H1 (cell line): Measurements from ENCODE around the gene CYP11A1. TPM values are rescaled to one million over a fixed set of nuclear protein-coding genes. Genes with fewer than 3 reads are reported as not detected.

Experiments used
- CTCF ChIA-PET: fragments of 300-600 bp; sonication (Branson Sonifier 250); formaldehyde crosslinking; loops from one replicate; lab custom pipeline; 2021; ENCODE audit not compliant: partially characterized antibody; lab: Charles Lee
- POLR2A ChIA-PET: fragments of 300-600 bp; sonication (Branson Sonifier 250); formaldehyde crosslinking; loops from one replicate; lab custom pipeline; 2021; ENCODE audit warnings: inconsistent platforms; ENCODE audit not compliant: partially characterized antibody; lab: Charles Lee
- DNase-seq, 2 experiments: peaks; one replicate each; pipeline versions ENCODE4 v3.0.0 to v3.0.0-alpha.2; 2010 to 2022; ENCODE audit warnings: low spot score in 2 of 2, low read depth in 1 of 2, mixed read lengths in 1 of 2
- FAIRE-seq: peaks from 2 replicates; lab custom pipeline; 2011; peaks lifted over from hg19 to GRCh38; lab: Jason Lieb, UNC
- H2AFZ ChIP-seq: 2 replicates; pipeline ENCODE4 v1.8.1; 2012; ENCODE audit warnings: low read length, inconsistent platforms
- H2AK5ac ChIP-seq: 2 replicates; pipeline ENCODE4 v1.6.1; 2013; ENCODE audit warnings: low read depth, low read length
- H2BK120ac ChIP-seq: replicated peaks from 2 replicates; pipeline ENCODE3; 2013; ENCODE audit warnings: low read depth, low read length, inconsistent platforms
- H2BK12ac ChIP-seq: 2 replicates; pipeline ENCODE4 v1.6.1; 2013; ENCODE audit warnings: low read depth, low read length
- H2BK15ac ChIP-seq: 2 replicates; pipeline ENCODE4 v1.6.1; 2013; ENCODE audit warnings: low read length
- H2BK20ac ChIP-seq: 2 replicates; pipeline ENCODE4 v1.6.1; 2013; ENCODE audit warnings: low read length
- H2BK5ac ChIP-seq: 2 replicates; pipeline ENCODE4 v1.6.1; 2013; ENCODE audit warnings: low read depth, low read length
- H3K14ac ChIP-seq: 2 replicates; pipeline ENCODE4 v1.6.1; 2013; ENCODE audit warnings: inconsistent platforms; ENCODE audit not compliant: insufficient read length
- H3K18ac ChIP-seq: 2 replicates; pipeline ENCODE4 v1.6.1; 2013; ENCODE audit warnings: low read length; ENCODE audit errors: extremely low read depth
- H3K23ac ChIP-seq: 2 replicates; pipeline ENCODE4 v1.6.1; 2013; ENCODE audit warnings: inconsistent platforms; ENCODE audit not compliant: insufficient read length
- H3K23me2 ChIP-seq: 2 replicates; pipeline ENCODE4 v1.6.1; 2013; ENCODE audit warnings: low read depth, low read length
- H3K27ac ChIP-seq: 2 replicates; pipeline ENCODE4 v1.6.1; 2011; ENCODE audit warnings: low read depth, low read length, inconsistent platforms
- H3K27me3 ChIP-seq, 4 experiments: replicated peaks in 1 of 4; 1 replicate in 1 of 4; 2 replicates in 3 of 4; pipeline versions ENCODE4 v1.6.1 to v1.8.1; 2011 to 2013; ENCODE audit warnings: low read length in 3 of 4, mild to moderate bottlenecking in 3 of 4, inconsistent platforms in 2 of 4, mixed read lengths in 2 of 4, moderate library complexity in 1 of 4; ENCODE audit not compliant: control insufficient read depth in 3 of 4, insufficient read depth in 3 of 4; ENCODE audit errors: extremely low read depth in 1 of 4
- H3K36me3 ChIP-seq, 4 experiments: 2 replicates each; pipeline versions ENCODE4 v1.6.1 to v1.8.1; 2011 to 2013; ENCODE audit warnings: mild to moderate bottlenecking in 4 of 4, low read length in 3 of 4, moderate library complexity in 2 of 4, control low read depth in 1 of 4, inconsistent platforms in 1 of 4; ENCODE audit not compliant: insufficient read depth in 4 of 4, control insufficient read depth in 2 of 4
- H3K4ac ChIP-seq: replicated peaks from 2 replicates; pipeline ENCODE3; 2013; ENCODE audit warnings: low read length, low read depth, mixed read lengths, inconsistent platforms; ENCODE audit not compliant: insufficient read length
- H3K4me1 ChIP-seq, 4 experiments: replicated peaks in 1 of 4; 1 replicate in 1 of 4; 2 replicates in 3 of 4; pipeline versions ENCODE4 v1.6.1 to v1.8.1; 2011 to 2013; ENCODE audit warnings: low read length in 3 of 4, inconsistent platforms in 2 of 4, mixed read lengths in 1 of 4; ENCODE audit not compliant: insufficient read depth in 4 of 4, control insufficient read depth in 3 of 4
- H3K4me2 ChIP-seq, 2 experiments: 2 replicates each; pipeline versions ENCODE4 v1.6.1 to v1.8.1; 2011 to 2013; ENCODE audit warnings: low read depth in 2 of 2, low read length in 2 of 2, control low read depth in 1 of 2, inconsistent platforms in 1 of 2, mild to moderate bottlenecking in 1 of 2; ENCODE audit not compliant: insufficient read depth in 1 of 2
- H3K4me3 ChIP-seq, 4 experiments: fragments of 200-600, 300-600 bp in 1 of 4; sonication (generic), shearing (Covaris generic), sonication (Bioruptor Twin) in 1 of 4; 2 replicates each; pipeline versions ENCODE4 v1.5.1 to v1.8.1; 2011 to 2016; ENCODE audit warnings: low read length in 4 of 4, low read depth in 3 of 4, control low read depth in 2 of 4, inconsistent platforms in 2 of 4, mild to moderate bottlenecking in 2 of 4, mixed read lengths in 1 of 4, moderate library complexity in 1 of 4; ENCODE audit not compliant: insufficient read depth in 2 of 4; ENCODE audit errors: extremely low read depth in 1 of 4
- H3K56ac ChIP-seq: replicated peaks from 2 replicates; pipeline ENCODE3; 2013; ENCODE audit warnings: low read depth, mild to moderate bottlenecking, mixed read lengths, low read length, inconsistent platforms; ENCODE audit not compliant: insufficient read length
- H3K79me1 ChIP-seq: 2 replicates; pipeline ENCODE4 v1.6.1; 2013; ENCODE audit warnings: low read depth, low read length, control low read depth
- H3K79me2 ChIP-seq, 2 experiments: 2 replicates each; pipeline versions ENCODE4 v1.6.1 to v1.8.1; 2012 to 2013; ENCODE audit warnings: low read length in 2 of 2, mild to moderate bottlenecking in 2 of 2, inconsistent platforms in 1 of 2; ENCODE audit not compliant: insufficient read depth in 2 of 2, control insufficient read depth in 1 of 2
- H3K9ac ChIP-seq, 4 experiments: replicated peaks in 1 of 4; 1 replicate in 1 of 4; 2 replicates in 3 of 4; pipeline versions ENCODE4 v1.6.1 to v1.8.1; 2011 to 2013; ENCODE audit warnings: low read depth in 3 of 4, low read length in 3 of 4, control low read depth in 2 of 4, mild to moderate bottlenecking in 2 of 4, moderate library complexity in 2 of 4, inconsistent platforms in 1 of 4; ENCODE audit errors: extremely low read depth in 1 of 4
- H3K9me3 ChIP-seq, 2 experiments: 2 replicates each; pipeline versions ENCODE4 v1.6.1 to v1.8.1; 2012 to 2013; ENCODE audit warnings: mild to moderate bottlenecking in 2 of 2, moderate library complexity in 2 of 2, control low read depth in 1 of 2, inconsistent platforms in 1 of 2, low read depth in 1 of 2, low read length in 1 of 2, mixed read lengths in 1 of 2; ENCODE audit not compliant: insufficient read depth in 2 of 2
- H4K20me1 ChIP-seq, 2 experiments: replicated peaks in 1 of 2; 2 replicates each; pipeline versions ENCODE3 to v1.8.1; 2011 to 2013; ENCODE audit warnings: inconsistent platforms in 2 of 2, low read length in 2 of 2, mild to moderate bottlenecking in 1 of 2; ENCODE audit not compliant: insufficient read depth in 2 of 2, control insufficient read depth in 1 of 2
- H4K5ac ChIP-seq: 2 replicates; pipeline ENCODE4 v1.6.1; 2013; ENCODE audit warnings: low read length, low read depth, mixed read lengths, inconsistent platforms; ENCODE audit not compliant: insufficient read length
- H4K8ac ChIP-seq: 2 replicates; pipeline ENCODE4 v1.8.0; 2013; ENCODE audit warnings: mild to moderate bottlenecking, moderate library complexity, low read length, inconsistent platforms; ENCODE audit not compliant: insufficient read depth; ENCODE audit errors: extremely low read depth
- H4K91ac ChIP-seq: replicated peaks from 2 replicates; pipeline ENCODE3; 2013; ENCODE audit warnings: low read length, mixed read lengths, inconsistent platforms; ENCODE audit not compliant: insufficient read length
- CTCF ChIP-seq, 3 experiments: IDR thresholded peaks; 1 replicate in 2 of 3; 2 replicates in 1 of 3; pipeline versions ENCODE4 v1.5.1 to v1.6.1; 2011; ENCODE audit warnings: low read length in 3 of 3, mild to moderate bottlenecking in 3 of 3, inconsistent platforms in 2 of 3, low read depth in 1 of 3, moderate library complexity in 1 of 3; ENCODE audit not compliant: insufficient read depth in 1 of 3; ENCODE audit errors: control extremely low read depth in 1 of 3
- EP300 ChIP-seq, 2 experiments: IDR thresholded peaks; 1 replicate in 1 of 2; 2 replicates in 1 of 2; pipeline ENCODE4 v1.6.1; 2011 to 2012; ENCODE audit warnings: low read depth in 2 of 2, low read length in 2 of 2, mild to moderate bottlenecking in 2 of 2, borderline replicate concordance in 1 of 2, inconsistent platforms in 1 of 2, moderate library complexity in 1 of 2
- MAX ChIP-seq: IDR thresholded peaks from 2 replicates; pipeline ENCODE4 v1.6.1; 2012; ENCODE audit warnings: inconsistent platforms
- NANOG ChIP-seq: IDR thresholded peaks from 2 replicates; pipeline ENCODE4 v1.6.1; 2011; ENCODE audit warnings: low read length, low read depth, mild to moderate bottlenecking, inconsistent platforms; ENCODE audit not compliant: insufficient read depth, poor library complexity, severe bottlenecking
- RAD21 ChIP-seq, 2 experiments: IDR thresholded peaks in 1 of 2; conservative IDR thresholded peaks in 1 of 2; 2 replicates each; pipeline ENCODE4 v1.6.1; 2011; ENCODE audit warnings: low read depth in 2 of 2, low read length in 2 of 2, improper control_type of control experiment in 1 of 2, inconsistent platforms in 1 of 2, mild to moderate bottlenecking in 1 of 2, moderate library complexity in 1 of 2
- SRF ChIP-seq: IDR thresholded peaks from 2 replicates; pipeline ENCODE4 v1.6.1; 2011; ENCODE audit warnings: mild to moderate bottlenecking, low read depth, low read length, moderate library complexity
- WGBS, 2 experiments: shearing (Covaris generic) in 1 of 2; methylation state at CpG; one replicate each; pipeline versions ENCODE4 v1.1.6 to v1.1.7; 2013 to 2015; ENCODE audit warnings: low lambda C conversion rate in 2 of 2, mixed read lengths in 2 of 2, inconsistent platforms in 1 of 2, low coverage in 1 of 2, missing lambda C conversion rate in 1 of 2; ENCODE audit not compliant: insufficient replicate concordance in 2 of 2, insufficient coverage in 1 of 2, insufficient read length in 1 of 2; ENCODE audit errors: extremely low coverage in 1 of 2, missing lambda C conversion rate in 1 of 2; 5-methylcytosine and 5-hydroxymethylcytosine counted together
- polyA plus RNA-seq, 7 experiments: library from polyadenylated mRNA; depleted of rRNA in 3 of 7; stranded (reverse) in 5 of 7; unstranded in 2 of 7; fragments of >200 nt in 5 of 7; fragments of 200-250 nt in 2 of 7; gene quantifications; 1 replicate in 5 of 7; 2 replicates in 1 of 7; 4 replicates in 1 of 7; pipeline versions ENCODE4 v1.2.1 to v1.2.3, GENCODE V29; 2011 to 2013; ENCODE audit warnings: missing spikeins in 2 of 7, mixed read lengths in 2 of 7
- total RNA-seq: library from RNA; stranded (reverse); fragmentation: NEBNext Ultra II Directional; extraction: Animal tissue kit (Norgen Biotek cat#: 25700); gene quantifications from 2 replicates; pipeline ENCODE4 v1.2.1, GENCODE V29; 2021

Gene CYP11A1
- total and polyA plus RNA-seq, 2 of the 8 experiments (the other 6 are each of a cell fraction or from before 2014, with no cell fraction given), result 1.9 to 7.2 TPM

- Histone ChIP-seq H4K20me1 (no peaks in the 10 kb centered on the region), H2BK12ac (peak overlapping the region; percentile 90; the same call in 1 of the 2 replicates), H3K79me1 (no peaks in the 10 kb centered on the region), H2AK5ac (no peak overlapping the region), H3K4me3 (no peak overlapping the region), H3K4me1 (peaks cover 3 to 21% (median 14%) of the 10 kb centered on the region in 4 experiments), H3K9ac (no peak overlapping the region), H2BK5ac (peak overlapping the region; percentile 71; the same call in 1 of the 2 replicates), H3K56ac (no peak overlapping the region), H2BK120ac (no peak overlapping the region), H4K91ac (peak overlapping the region; percentile 20), H3K27me3 (no peaks in the 10 kb centered on the region), H3K18ac (peak overlapping the region; percentile 60; the same call in 1 of the 2 replicates), H2BK20ac (peak overlapping the region; percentile 87), H3K23ac (no peak overlapping the region), H2AFZ (no peak overlapping the region), H3K4me2 (no peak overlapping the region), H3K23me2 (no peaks in the 10 kb centered on the region), H3K14ac (no peak overlapping the region), H3K9me3 (no peaks in the 10 kb centered on the region; a peak in 1 of 4 replicates), H3K27ac (no peak overlapping the region), H2BK15ac (peak overlapping the region; percentile 72; the same call in 1 of the 2 replicates), H4K8ac (no peak overlapping the region), H3K4ac (peak overlapping the region; percentile 18), H3K36me3 (no peaks in the 10 kb centered on the region), H4K5ac (no peak overlapping the region), H3K79me2 (no peaks in the 10 kb centered on the region)
- ChIA-PET CTCF (interaction anchor here (0.6 to 18.1 kb wide), 66 partner anchors 9 to 374 kb away, joined by 3 to 353 read pairs (median 4); partner anchors contain the start of genes CYP11A1, ISLR and ISLR2), POLR2A (interaction anchor here (0.9 to 4.6 kb wide), 5 partner anchors 9 to 267 kb away, joined by 3 to 19 read pairs (median 5); no protein-coding TSS in a partner anchor)
- FAIRE-seq, result peak; percentile 19
- WGBS, 2 experiments, result 83% methylated on average over 10 of the region's 10 CpGs; no CpG with 5 or more reads in 1 of the 2 experiments
- DNase-seq, result peak in 1 of 2 experiments; percentile 84
- TF ChIP-seq MAX, result peak; percentile 72
- no peak for TF ChIP-seq NANOG
- TF ChIP-seq CTCF (IDR thresholded peaks at IDR 0.05; ENCODE audit: control extremely low read depth in 1 of 3, insufficient read depth in 1 of 3, low read depth in 1 of 3, low read length in 3 of 3), result peak; percentile 72 to 80 (median 72)
- TF ChIP-seq SRF, result no peak
- peak; percentile 63 to 74 for TF ChIP-seq RAD21 (IDR thresholded peaks at IDR 0.05 in 1 of 2, conservative IDR thresholded peaks at IDR 0.05 in 1 of 2; ENCODE audit: low read depth in 2 of 2, low read length in 2 of 2)
- TF ChIP-seq EP300 (IDR thresholded peaks at IDR 0.05; ENCODE audit: borderline replicate concordance in 1 of 2, low read depth in 2 of 2, low read length in 2 of 2), result peak in 1 of 2 experiments; percentile 41; a peak in 1 of 3 replicates
These were observed 46.8 kb downstream of the CYP11A1 start for GRCh38 chr15:74320352-74321247.
